GM21360 (cell line): ENCODE data around the gene RASD2.

ENCODE experiments used
- ATAC-seq: cut with Tn5 transposase; IDR thresholded peaks from one replicate; pipeline ENCODE4 v1.9.1; 2021; ENCODE audit warnings: mild to moderate bottlenecking, moderate library complexity; ENCODE audit not compliant: unreplicated experiment

RASD2 gene

GRCh38 chr22:35539910-35540594 lies 579 bp upstream of the RASD2 start:
- ATAC-seq = peak; percentile 68

GRCh38 chr22:35541254-35541748 lies 670 bp downstream of the RASD2 start:
- ATAC-seq = no peak

- ATAC-seq = no peak
Observed at GRCh38 chr22:35542157-35542938, 1.7 kb downstream of the RASD2 start.

- ATAC-seq = no peak
Observed at GRCh38 chr22:35542939-35543516, 2.4 kb downstream of the RASD2 start.

GRCh38 chr22:35543702-35544101 lies 3.1 kb downstream of the RASD2 start:
- ATAC-seq = no peak

- ATAC-seq = no peak
Observed at GRCh38 chr22:35544189-35544588, 3.6 kb downstream of the RASD2 start.

GRCh38 chr22:35544827-35545226 lies 4.2 kb downstream of the RASD2 start:
- ATAC-seq = no peak

- no peak for ATAC-seq
Observed at GRCh38 chr22:35546886-35547285, 6.3 kb downstream of the RASD2 start.

GRCh38 chr22:35547987-35548721 lies 7.5 kb downstream of the RASD2 start:
- ATAC-seq = no peak

- no peak for ATAC-seq
Observed at GRCh38 chr22:35548722-35549112, 8.1 kb downstream of the RASD2 start.

- no peak for ATAC-seq
Observed at GRCh38 chr22:35549328-35549727, 8.7 kb downstream of the RASD2 start.

- no peak for ATAC-seq
Observed at GRCh38 chr22:35551549-35552177, 11.0 kb downstream of the RASD2 start.

- ATAC-seq = no peak
Observed at GRCh38 chr22:35552196-35552842, 11.7 kb downstream of the RASD2 start.

GRCh38 chr22:35552846-35553245 lies 12.2 kb downstream of the RASD2 start:
- no peak for ATAC-seq

- ATAC-seq = no peak
Observed at GRCh38 chr22:35553341-35553740, 12.7 kb downstream of the RASD2 start.

- ATAC-seq = no peak
Observed at GRCh38 chr22:35554297-35554845, 13.7 kb downstream of the RASD2 start.

GRCh38 chr22:35555483-35555890 lies 14.9 kb downstream of the RASD2 start:
- no peak for ATAC-seq

- no peak for ATAC-seq
Observed at GRCh38 chr22:35555946-35556547, 15.4 kb downstream of the RASD2 start.

GRCh38 chr22:35556666-35557065 lies 16.0 kb downstream of the RASD2 start:
- ATAC-seq = no peak

- ATAC-seq = no peak
Observed at GRCh38 chr22:35558031-35558430, 17.4 kb downstream of the RASD2 start.
